Tibial artery (tissue), 4 donors: ENCODE measurements around the gene GATA1.

Source experiments
- DNase-seq, 2 donors: peaks; one replicate each; pipeline ENCODE4 v3.0.0-alpha.2; 2019
- H3K27ac ChIP-seq, 2 donors: fragments of 200-600 bp; sonication (generic) in 1 of 2; 1 replicate in 1 of 2; 2 replicates in 1 of 2; pipeline ENCODE4 v1.5.1; 2018 to 2019; ENCODE audit warnings: mild to moderate bottlenecking in 1 of 2
- H3K27me3 ChIP-seq, 2 donors: fragments of 200-600 bp; sonication (generic) in 1 of 2; one replicate each; pipeline versions ENCODE4 v1.5.1 to v1.6.0; 2016 to 2019
- H3K36me3 ChIP-seq, 3 donors: fragments of 200-600 bp; sonication (generic) in 2 of 3; one replicate each; pipeline ENCODE4 v1.5.1; 2016 to 2019; ENCODE audit warnings: mild to moderate bottlenecking in 2 of 3
- H3K4me1 ChIP-seq, 4 donors: fragments of 200-600 bp; sonication (generic) in 2 of 4; 1 replicate in 3 of 4; 2 replicates in 1 of 4; pipeline ENCODE4 v1.5.1; 2016 to 2019
- H3K4me3 ChIP-seq, 2 donors: fragments of 200-600 bp; sonication (generic) in 1 of 2; 1 replicate in 1 of 2; 2 replicates in 1 of 2; pipeline ENCODE4 v1.5.1; 2018 to 2019; ENCODE audit warnings: mild to moderate bottlenecking in 2 of 2
- H3K9me3 ChIP-seq, 3 donors: fragments of 200-600 bp; sonication (generic) in 1 of 3; one replicate each; pipeline ENCODE4 v1.5.1; 2016 to 2019
- CTCF ChIP-seq, 2 experiments: fragments of 200-600 bp in 1 of 2; fragments of 450-650 bp in 1 of 2; IDR thresholded peaks; one replicate each; pipeline ENCODE4 v1.5.1; 2017 to 2019; ENCODE audit warnings: antibody characterized with exemption in 2 of 2, mild to moderate bottlenecking in 1 of 2, moderate library complexity in 1 of 2
- intact Hi-C: fragments of 100-400 bp; cut with DNase I; formaldehyde crosslinking; loops from one replicate; pipeline ENCODE4 v1.15.0; 2023; ENCODE audit warnings: low total_unique reads

GATA1 gene

DNA sequence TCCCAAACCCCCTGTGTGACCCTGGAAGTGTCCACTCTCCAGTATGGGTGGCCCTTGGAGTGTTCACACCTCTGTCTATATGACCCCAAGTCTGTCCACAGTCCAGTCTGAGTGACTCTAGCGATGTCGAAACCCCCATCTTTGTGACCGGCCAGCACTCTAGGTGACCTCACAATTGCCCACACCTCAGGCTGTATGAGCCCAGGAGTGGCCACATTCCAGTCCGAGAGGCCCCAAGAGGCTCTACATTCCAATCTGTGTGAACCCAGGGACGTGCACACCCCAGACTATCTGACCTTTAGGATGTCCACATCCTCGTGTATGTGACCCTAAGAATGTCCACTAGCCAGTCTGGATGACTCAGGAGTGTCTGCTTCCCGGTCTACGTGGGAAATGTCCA, 32.2 kb upstream of the GATA1 start:
- Histone ChIP-seq H3K4me3 (no peak overlapping the region), H3K9me3 (no peaks in the 10 kb centered on the region), H3K36me3 (no peaks in the 10 kb centered on the region), H3K4me1 (no peaks in the 10 kb centered on the region), H3K27me3 (no peaks in the 10 kb centered on the region), H3K27ac (no peak overlapping the region)
- no peak for TF ChIP-seq CTCF (IDR thresholded peaks at IDR 0.05)
- no peak for DNase-seq
- intact Hi-C loops: no loop called here

DNA sequence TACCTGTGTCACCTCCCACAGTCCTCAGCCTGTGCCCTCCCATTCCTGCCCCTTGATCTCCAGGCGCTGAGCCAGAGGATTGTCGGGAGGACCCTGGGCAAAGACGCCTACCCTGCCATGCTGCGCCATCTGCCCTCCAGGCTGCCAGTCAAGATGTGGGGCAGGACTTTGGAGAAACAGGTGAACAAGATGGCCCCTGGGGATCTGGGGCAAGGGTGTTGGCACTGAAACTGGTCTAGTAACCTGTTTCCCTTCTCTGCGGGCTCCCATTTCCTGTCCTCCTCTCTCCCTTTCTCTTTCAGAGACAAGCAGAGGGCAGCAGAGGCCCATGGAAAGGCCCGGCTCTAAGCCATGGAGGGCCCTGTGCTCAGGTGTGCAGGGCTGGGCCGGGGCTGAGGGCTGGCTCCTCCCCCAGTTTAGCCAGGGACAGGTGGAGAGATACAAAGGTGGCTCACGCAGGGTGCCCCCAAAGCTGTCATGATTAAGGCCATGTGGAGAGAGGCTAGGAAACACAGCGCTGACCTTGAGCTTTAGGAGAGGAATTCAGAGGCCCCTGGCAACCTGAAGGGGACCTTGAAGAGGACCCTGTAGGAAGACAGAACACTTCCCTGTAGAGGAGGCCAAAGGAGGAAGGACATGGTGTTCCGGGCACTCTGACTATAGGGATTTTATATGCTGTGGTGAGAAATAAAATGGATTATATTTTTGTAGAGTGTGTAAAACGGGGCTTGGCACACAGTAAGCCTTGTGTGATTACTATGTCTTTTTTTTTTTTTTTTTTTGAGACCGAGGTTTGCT, 24.5 kb upstream of the GATA1 start, which contains the start of gene GLOD5:
GLOD5 (plus strand) TSS at position 74 of the 798 bp plus-strand sequence; CDS start at position 118, 44 bp downstream.
- Histone ChIP-seq H3K36me3 (no peaks in the 10 kb centered on the region), H3K27ac (no peak within 1 kb of the TSS), H3K4me3 (no peak within 1 kb of the TSS), H3K27me3 (no peaks in the 10 kb centered on the region), H3K9me3 (no peaks in the 10 kb centered on the region), H3K4me1 (no peaks in the 10 kb centered on the region)
- intact Hi-C loops: no loop called here
- no peak for DNase-seq
- no peak for TF ChIP-seq CTCF (IDR thresholded peaks at IDR 0.05)

DNA sequence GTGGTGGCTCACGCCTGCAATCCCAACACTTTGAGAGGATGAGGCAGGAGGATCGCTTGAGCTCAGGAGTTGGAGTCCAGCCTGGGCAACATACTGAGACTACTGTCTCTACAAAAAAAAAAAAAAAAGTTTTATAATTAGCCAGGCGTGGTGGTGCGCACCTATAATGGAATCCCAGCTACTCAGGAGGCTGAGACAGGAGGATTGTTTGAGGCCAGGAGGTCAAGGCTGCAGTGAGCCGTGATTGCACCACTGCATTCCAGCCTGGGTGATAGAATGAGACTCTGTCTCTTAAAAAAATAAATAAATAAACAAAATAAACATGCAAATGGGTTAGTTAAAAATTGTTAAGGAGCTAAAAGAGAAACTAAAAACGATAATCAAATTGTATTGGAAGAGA, 17.2 kb upstream of the GATA1 start:
- intact Hi-C loops: no loop called here
- H3K4me3 ChIP-seq: no peak overlapping the region
- no peak overlapping the region for H3K27ac ChIP-seq
- no peak for TF ChIP-seq CTCF (IDR thresholded peaks at IDR 0.05)
- H3K4me1 ChIP-seq: no peaks in the 10 kb centered on the region
- no peaks in the 10 kb centered on the region for H3K9me3 ChIP-seq
- no peaks in the 10 kb centered on the region for H3K27me3 ChIP-seq
- no peaks in the 10 kb centered on the region for H3K36me3 ChIP-seq
- no peak for DNase-seq

DNA sequence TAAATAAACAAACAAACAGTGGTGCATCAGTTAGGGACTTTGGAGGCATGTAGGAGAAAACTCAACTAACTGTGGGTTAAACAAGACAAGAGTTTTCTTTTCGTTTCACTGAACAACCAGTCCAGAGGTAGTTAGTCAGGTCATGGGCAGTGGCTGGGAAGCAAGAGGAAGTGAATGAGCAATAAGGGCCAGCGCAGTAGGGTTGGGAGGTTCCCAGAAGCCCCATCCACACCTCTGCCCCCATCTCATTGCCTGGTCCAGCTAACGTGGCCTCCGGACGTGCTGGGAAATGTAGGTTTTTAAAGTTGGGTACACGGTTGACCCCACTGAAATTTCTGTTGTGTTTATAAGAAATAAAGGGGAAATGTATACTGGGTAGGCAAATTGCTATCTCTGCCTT, 16.1 kb upstream of the GATA1 start:
- Histone ChIP-seq H3K27ac (no peak overlapping the region), H3K36me3 (no peaks in the 10 kb centered on the region), H3K4me3 (no peak overlapping the region), H3K4me1 (no peaks in the 10 kb centered on the region), H3K9me3 (no peaks in the 10 kb centered on the region), H3K27me3 (no peaks in the 10 kb centered on the region)
- DNase-seq: no peak
- intact Hi-C loops: no loop called here
- no peak for TF ChIP-seq CTCF (IDR thresholded peaks at IDR 0.05)

- Histone ChIP-seq H3K4me3 (no peak overlapping the region), H3K4me1 (no peaks in the 10 kb centered on the region), H3K27me3 (no peaks in the 10 kb centered on the region), H3K36me3 (no peaks in the 10 kb centered on the region), H3K9me3 (no peaks in the 10 kb centered on the region), H3K27ac (no peak overlapping the region)
- no peak for TF ChIP-seq CTCF (IDR thresholded peaks at IDR 0.05)
- no peak for DNase-seq
- intact Hi-C loops: no loop called here
Measured at GRCh38 chrX:48772602-48773001, 13.8 kb upstream of the GATA1 start.
